Lung (tissue), 12 donors: ENCODE measurements around the gene TEKT5. TPM values are rescaled to one million over a fixed set of nuclear protein-coding genes. Genes with fewer than 3 reads are reported as not detected.

Source experiments
- ATAC-seq: fragments of 200-7000 bp; cut with Tn5 transposase; one replicate; pipeline ENCODE4 v1.9.1; 2020; ENCODE audit warnings: moderate number of reproducible peaks; ENCODE audit not compliant: insufficient read depth, low FRiP score
- DNase-seq, 3 donors: peaks; one replicate each; pipeline ENCODE4 v3.0.0-alpha.2; 2013 to 2017
- H3K27ac ChIP-seq, 2 donors: one replicate each; pipeline ENCODE4 v1.5.1; 2013; ENCODE audit warnings: mild to moderate bottlenecking in 2 of 2, moderate library complexity in 2 of 2, control low read depth in 1 of 2, inconsistent platforms in 1 of 2, low read depth in 1 of 2, low read length in 1 of 2
- H3K27me3 ChIP-seq, 3 donors: one replicate each; pipeline ENCODE4 v1.5.1; 2013; ENCODE audit warnings: low read length in 2 of 3; ENCODE audit not compliant: control insufficient read depth in 3 of 3, insufficient read depth in 3 of 3
- H3K36me3 ChIP-seq, 4 donors: one replicate each; pipeline ENCODE4 v1.5.1; 2013; ENCODE audit warnings: low read length in 4 of 4, mild to moderate bottlenecking in 1 of 4, moderate library complexity in 1 of 4; ENCODE audit not compliant: control insufficient read depth in 4 of 4, insufficient read depth in 4 of 4
- H3K4me1 ChIP-seq, 5 donors: one replicate each; pipeline ENCODE4 v1.5.1; 2013; ENCODE audit warnings: low read length in 5 of 5, mild to moderate bottlenecking in 2 of 5, moderate library complexity in 1 of 5; ENCODE audit not compliant: control insufficient read depth in 5 of 5, insufficient read depth in 5 of 5
- H3K4me3 ChIP-seq: one replicate; pipeline ENCODE4 v1.5.1; 2013; ENCODE audit warnings: mild to moderate bottlenecking, control low read depth, moderate library complexity
- H3K9ac ChIP-seq, 2 donors: one replicate each; pipeline ENCODE4 v1.5.1; 2013; ENCODE audit warnings: low read length in 2 of 2, control low read depth in 1 of 2; ENCODE audit not compliant: insufficient read depth in 1 of 2
- H3K9me3 ChIP-seq, 4 donors: one replicate each; pipeline ENCODE4 v1.5.1; 2013; ENCODE audit warnings: low read length in 3 of 4, mild to moderate bottlenecking in 1 of 4, moderate library complexity in 1 of 4; ENCODE audit not compliant: control insufficient read depth in 4 of 4, insufficient read depth in 3 of 4
- CTCF ChIP-seq: IDR thresholded peaks from 2 replicates; pipeline ENCODE4 v1.5.1; 2012; ENCODE audit warnings: mild to moderate bottlenecking; ENCODE audit errors: control extremely low read depth, extremely low read depth
- WGBS, 2 donors: extraction: QIAGEN DNeasy Blood & Tissue Kit; methylation state at CpG; one replicate each; pipeline ENCODE4 v1.1.7; 2013; 5-methylcytosine and 5-hydroxymethylcytosine counted together
- polyA plus RNA-seq, 2 donors: library from polyadenylated mRNA; stranded (reverse); fragments of 200-250 nt; gene quantifications; one replicate each; pipeline ENCODE4 v1.2.1, GENCODE V29; 2013
- total RNA-seq, 2 donors: library from RNA; depleted of rRNA in 1 of 2; stranded (reverse); fragments of >200 nt in 1 of 2; gene quantifications; one replicate each; pipeline ENCODE4 v1.2.1, GENCODE V29; 2014 to 2021
- donor health status: control.
- donor health status: control.
- donor health status: Bipolar disorder and iron deficiency.
- donor health status: healthy.
- donor health status: DM: yes; HTN: yes; CAD: no.

The TEKT5 gene
- total and polyA plus RNA-seq, 4 donors, result 0.13 to 0.34 (median 0.29) TPM

DNA sequence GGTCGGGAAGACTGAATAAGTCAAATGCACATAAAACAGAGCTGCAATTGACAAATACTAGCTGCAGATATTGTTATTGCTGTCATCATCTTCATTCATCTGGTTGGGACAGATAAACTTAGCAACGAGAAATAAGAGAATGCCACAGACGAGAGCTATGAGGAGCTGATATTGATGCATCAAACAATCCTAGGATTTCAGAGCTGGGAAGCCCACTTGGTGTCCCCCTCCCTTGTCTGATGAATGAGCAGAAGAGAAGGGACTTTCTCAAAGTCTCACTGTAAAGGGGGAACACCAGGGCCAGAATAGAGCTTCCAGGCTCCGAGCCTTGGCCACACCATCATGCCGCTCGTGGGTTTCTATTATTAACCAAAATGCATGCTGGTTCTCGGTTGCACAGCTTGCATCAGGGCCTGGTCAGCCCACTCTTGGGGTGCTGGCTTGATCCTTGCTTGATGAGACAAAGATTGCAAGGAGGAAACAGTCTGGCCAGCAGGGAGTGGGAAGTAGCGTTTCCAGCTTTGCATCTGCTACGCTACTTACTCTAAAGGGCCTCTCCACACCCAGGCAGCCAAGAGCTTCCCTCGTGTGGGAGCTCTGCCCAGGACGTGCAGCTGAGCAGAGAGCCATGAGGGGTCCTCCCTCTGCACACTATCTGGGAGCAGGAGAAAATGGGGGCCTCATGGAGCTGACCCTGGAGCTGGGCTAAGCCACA lies 85.9 kb downstream of the TEKT5 start:
- no peaks in the 10 kb centered on the region for H3K27me3 ChIP-seq
- DNase-seq (peak; percentile 47 to 84 (median 67)), ATAC-seq (peak; percentile 56)
- WGBS, 2 donors, result 54 to 67% methylated on average over 11 of the region's 11 CpGs
- H3K4me1 ChIP-seq, result peaks cover 0 to 8% (median 5%) of the 10 kb centered on the region in 5 donors
- H3K9me3 ChIP-seq, result no peaks in the 10 kb centered on the region
- no peak overlapping the region for H3K9ac ChIP-seq
- no peaks in the 10 kb centered on the region for H3K36me3 ChIP-seq
- no peak overlapping the region for H3K4me3 ChIP-seq
- H3K27ac ChIP-seq, result peak overlapping the region; percentile 13 to 81
- TF ChIP-seq CTCF, result no peak

DNA sequence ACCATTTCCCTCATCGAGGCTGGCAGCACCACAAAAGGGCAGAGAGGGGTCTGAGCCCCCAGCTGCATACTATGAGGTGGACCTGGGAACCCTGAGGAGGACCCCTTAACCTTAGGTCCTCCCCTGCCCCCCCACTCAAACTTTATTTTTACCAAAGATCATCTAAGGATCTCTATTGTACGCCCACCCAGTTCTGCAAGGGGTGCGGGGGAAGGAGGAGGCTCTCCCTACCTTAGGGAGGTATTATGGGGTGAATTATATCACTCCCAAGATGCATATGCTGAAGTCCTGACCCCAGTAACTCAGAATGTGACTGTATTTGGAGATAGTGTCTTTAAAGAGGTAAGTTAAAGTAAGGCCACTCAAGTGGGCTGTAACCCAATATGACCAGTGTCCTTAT lies 87.6 kb downstream of the TEKT5 start:
- DNase-seq (no peak), ATAC-seq (no peak)
- H3K27me3 ChIP-seq, result no peaks in the 10 kb centered on the region
- no peak overlapping the region for H3K9ac ChIP-seq
- no peaks in the 10 kb centered on the region for H3K36me3 ChIP-seq
- peaks cover 0 to 8% (median 5%) of the 10 kb centered on the region in 5 donors for H3K4me1 ChIP-seq
- H3K4me3 ChIP-seq, result no peak overlapping the region
- H3K9me3 ChIP-seq, result no peaks in the 10 kb centered on the region
- H3K27ac ChIP-seq, result no peak overlapping the region
- WGBS, 2 donors, result 81 to 82% methylated on average over 3 of the region's 3 CpGs
- TF ChIP-seq CTCF, result no peak

- no peak overlapping the region for H3K9ac ChIP-seq
- DNase-seq (no peak), ATAC-seq (no peak)
- no peak overlapping the region for H3K4me3 ChIP-seq
- peaks cover 0 to 8% (median 6%) of the 10 kb centered on the region in 5 donors for H3K4me1 ChIP-seq
- TF ChIP-seq CTCF, result no peak
- H3K36me3 ChIP-seq, result no peaks in the 10 kb centered on the region
- WGBS, 2 donors, result 79 to 83% methylated on average over 6 of the region's 6 CpGs
- H3K27ac ChIP-seq, result no peak overlapping the region
- H3K9me3 ChIP-seq, result no peaks in the 10 kb centered on the region
- no peaks in the 10 kb centered on the region for H3K27me3 ChIP-seq
These were observed 88.1 kb downstream of the TEKT5 start for GRCh38 chr16:10606607-10607006.

GRCh38 chr16:10605636-10606035 lies 89.1 kb downstream of the TEKT5 start:
- H3K4me3 ChIP-seq, result no peak overlapping the region
- H3K36me3 ChIP-seq, result no peaks in the 10 kb centered on the region
- no peaks in the 10 kb centered on the region for H3K9me3 ChIP-seq
- peaks cover 5 to 15% (median 11%) of the 10 kb centered on the region in 5 donors for H3K4me1 ChIP-seq
- ATAC-seq (no peak), DNase-seq (no peak)
- no peak overlapping the region for H3K9ac ChIP-seq
- WGBS, 2 donors, result 87 to 93% methylated on average over 3 of the region's 3 CpGs
- H3K27me3 ChIP-seq, result no peaks in the 10 kb centered on the region
- H3K27ac ChIP-seq, result no peak overlapping the region
- no peak for TF ChIP-seq CTCF
